Mesendoderm (in vitro differentiated cells): Measurements from ENCODE around the gene GIMAP8.

ENCODE experiments used
- DNase-seq: peaks from one replicate; pipeline ENCODE4 v3.0.0; 2013
- H2AK5ac ChIP-seq: 2 replicates; pipeline ENCODE4 v1.6.1; 2013; ENCODE audit warnings: low read length, inconsistent platforms
- H2BK120ac ChIP-seq: 2 replicates; pipeline ENCODE4 v1.6.1; 2013; ENCODE audit warnings: low read depth, mild to moderate bottlenecking, low read length, moderate library complexity, mixed read lengths
- H2BK15ac ChIP-seq: replicated peaks from 2 replicates; pipeline ENCODE4 v1.6.1; 2013; ENCODE audit warnings: low read depth, mild to moderate bottlenecking, moderate library complexity
- H2BK5ac ChIP-seq: 2 replicates; pipeline ENCODE4 v1.6.1; 2013; ENCODE audit warnings: low read length, inconsistent platforms
- H3K18ac ChIP-seq: 2 replicates; pipeline ENCODE4 v1.6.1; 2013; ENCODE audit warnings: mild to moderate bottlenecking, low read length, mixed read lengths
- H3K23ac ChIP-seq: one replicate; pipeline ENCODE4 v1.6.1; 2013; ENCODE audit warnings: low read length
- H3K27ac ChIP-seq: 2 replicates; pipeline ENCODE4 v1.5.1; 2013; ENCODE audit warnings: low read depth, mild to moderate bottlenecking, inconsistent platforms, low read length, moderate library complexity
- H3K27me3 ChIP-seq: 2 replicates; pipeline ENCODE4 v1.6.1; 2013; ENCODE audit warnings: low read length, control low read depth, mild to moderate bottlenecking, inconsistent platforms; ENCODE audit not compliant: insufficient read depth, poor library complexity
- H3K36me3 ChIP-seq: 2 replicates; pipeline ENCODE4 v1.6.1; 2013; ENCODE audit warnings: low read length, inconsistent platforms; ENCODE audit not compliant: control insufficient read depth, insufficient read depth
- H3K4ac ChIP-seq: one replicate; pipeline ENCODE4 v1.6.1; 2013; ENCODE audit warnings: low read depth, mild to moderate bottlenecking, low read length, moderate library complexity
- H3K4me1 ChIP-seq: 2 replicates; pipeline ENCODE4 v1.6.1; 2013; ENCODE audit warnings: low read depth, low read length, inconsistent platforms; ENCODE audit not compliant: control insufficient read depth
- H3K4me2 ChIP-seq: 2 replicates; pipeline ENCODE4 v1.6.1; 2013; ENCODE audit warnings: low read length
- H3K4me3 ChIP-seq: 2 replicates; pipeline ENCODE4 v1.5.1; 2013; ENCODE audit warnings: mild to moderate bottlenecking, low read length
- H3K56ac ChIP-seq: one replicate; pipeline ENCODE4 v1.6.1; 2013; ENCODE audit warnings: low read length
- H3K79me1 ChIP-seq: 2 replicates; pipeline ENCODE4 v1.6.1; 2013; ENCODE audit warnings: low read length, inconsistent platforms
- H3K79me2 ChIP-seq: 2 replicates; pipeline ENCODE4 v1.6.1; 2013; ENCODE audit warnings: mild to moderate bottlenecking, low read length; ENCODE audit not compliant: control insufficient read depth, insufficient read depth
- H3K9ac ChIP-seq: 2 replicates; pipeline ENCODE4 v1.6.1; 2013; ENCODE audit warnings: low read length, inconsistent platforms
- H4K5ac ChIP-seq: one replicate; pipeline ENCODE4 v1.6.1; 2013; ENCODE audit warnings: low read length
- H4K8ac ChIP-seq: one replicate; pipeline ENCODE4 v1.6.1; 2013; ENCODE audit warnings: low read depth, mild to moderate bottlenecking, control low read depth, low read length, moderate library complexity
- WGBS: extraction: QIAGEN DNeasy Blood & Tissue Kit; methylation state at CpG from one replicate; pipeline ENCODE4 v1.1.7; 2013; ENCODE audit warnings: low lambda C conversion rate, missing lambda C conversion rate; ENCODE audit not compliant: insufficient coverage; ENCODE audit errors: extremely low coverage; 5-methylcytosine and 5-hydroxymethylcytosine counted together

The GIMAP8 gene

DNA sequence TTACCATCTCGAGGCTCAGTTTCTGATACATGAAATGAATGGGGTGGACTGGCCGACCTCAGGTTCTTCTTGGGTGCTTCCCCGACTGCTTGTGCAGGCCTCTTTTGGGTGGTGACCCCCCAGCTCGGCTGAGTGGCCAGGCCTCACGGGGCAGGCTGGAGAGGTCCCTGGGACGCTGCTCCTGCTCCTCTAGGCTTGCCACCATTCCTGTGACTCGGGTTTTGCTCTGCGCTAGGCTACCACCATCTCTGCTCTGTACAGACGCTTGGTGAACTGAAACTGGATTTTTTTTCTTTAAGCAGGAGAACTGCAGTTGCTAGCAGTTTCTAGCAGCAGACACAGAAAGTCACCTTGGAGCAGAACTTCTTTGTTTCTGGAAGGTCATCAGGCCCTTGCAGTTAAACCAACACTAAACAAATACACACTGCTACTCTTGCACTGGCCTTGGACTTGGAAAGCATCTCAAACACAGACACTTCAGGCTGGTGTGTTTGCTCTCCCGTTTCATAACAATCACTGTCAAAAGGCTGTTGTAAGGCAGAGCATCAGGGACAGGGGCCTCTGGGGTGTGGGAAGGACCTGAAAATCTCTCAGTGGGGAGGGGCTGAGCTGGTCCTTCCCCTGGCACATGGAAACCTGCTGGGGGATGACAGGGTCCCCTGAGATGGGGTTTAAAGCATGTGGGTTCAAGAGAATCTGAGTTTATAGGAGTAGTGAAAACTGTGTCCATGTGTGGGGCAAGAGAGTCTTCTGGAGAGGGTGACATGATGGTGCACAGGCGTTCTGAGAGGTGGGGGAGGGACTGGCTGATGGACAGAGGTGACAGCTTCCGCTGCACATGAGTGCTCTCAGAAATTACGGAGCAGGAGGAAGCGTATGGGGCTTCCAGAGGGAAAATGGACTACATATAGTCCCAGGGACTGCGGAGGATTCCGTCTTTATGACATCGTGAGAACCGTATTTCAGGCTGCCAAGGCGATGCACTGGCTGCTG is 35.0 kb upstream of the GIMAP8 start:
- Histone ChIP-seq H3K36me3 (no peaks in the 10 kb centered on the region), H3K4me1 (no peaks in the 10 kb centered on the region), H2BK5ac (no peak overlapping the region), H3K27ac (no peak overlapping the region), H3K56ac (no peak overlapping the region), H3K4ac (no peak overlapping the region), H3K4me3 (no peak overlapping the region), H3K18ac (no peak overlapping the region), H4K8ac (no peak overlapping the region), H3K27me3 (no peaks in the 10 kb centered on the region), H2AK5ac (no peak overlapping the region), H4K5ac (no peak overlapping the region), H2BK15ac (no peak overlapping the region), H3K79me2 (no peaks in the 10 kb centered on the region), H3K4me2 (no peak overlapping the region), H3K23ac (no peak overlapping the region), H3K79me1 (no peaks in the 10 kb centered on the region), H3K9ac (no peak overlapping the region), H2BK120ac (no peak overlapping the region)
- DNase-seq: no peak
- WGBS: no CpG with 5 or more reads among the region's 19 CpGs

DNA sequence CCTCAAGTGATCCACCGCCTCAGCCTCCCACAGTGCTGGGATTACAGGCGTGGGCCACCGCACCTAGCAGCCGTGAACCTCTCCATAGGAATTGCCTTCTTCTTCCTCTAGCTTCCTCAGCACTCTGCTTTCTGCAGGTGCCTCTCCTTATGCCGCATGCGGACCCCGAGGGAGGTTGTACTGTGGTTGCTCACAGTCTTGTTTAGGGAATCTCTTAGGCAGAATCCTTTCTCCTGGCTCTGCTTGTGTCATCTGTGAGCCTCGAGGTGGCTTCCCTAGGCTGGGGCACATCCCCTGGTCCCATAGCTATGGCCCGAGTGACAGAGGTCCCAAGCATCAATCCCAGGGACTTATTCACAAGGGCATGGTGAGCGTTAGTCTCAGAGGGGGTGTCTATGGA is 33.2 kb upstream of the GIMAP8 start:
- H2BK15ac ChIP-seq: no peak overlapping the region
- H4K8ac ChIP-seq: no peak overlapping the region
- no peak overlapping the region for H3K4me3 ChIP-seq
- no peak overlapping the region for H2BK120ac ChIP-seq
- no peak overlapping the region for H3K4me2 ChIP-seq
- H4K5ac ChIP-seq: no peak overlapping the region
- no peak overlapping the region for H3K23ac ChIP-seq
- no peaks in the 10 kb centered on the region for H3K36me3 ChIP-seq
- no CpG with 5 or more reads among the region's 10 CpGs for WGBS
- no peak overlapping the region for H3K9ac ChIP-seq
- no peak overlapping the region for H2BK5ac ChIP-seq
- H3K27me3 ChIP-seq: no peaks in the 10 kb centered on the region
- no peak for DNase-seq
- no peaks in the 10 kb centered on the region for H3K79me1 ChIP-seq
- H3K79me2 ChIP-seq: no peaks in the 10 kb centered on the region
- H3K4me1 ChIP-seq: no peaks in the 10 kb centered on the region
- no peak overlapping the region for H2AK5ac ChIP-seq
- H3K56ac ChIP-seq: no peak overlapping the region
- no peak overlapping the region for H3K4ac ChIP-seq
- H3K27ac ChIP-seq: no peak overlapping the region
- no peak overlapping the region for H3K18ac ChIP-seq

GRCh38 chr7:150417863-150418262 is 32.6 kb upstream of the GIMAP8 start:
- no peak overlapping the region for H2BK120ac ChIP-seq
- H3K27me3 ChIP-seq: no peaks in the 10 kb centered on the region
- no peak overlapping the region for H4K8ac ChIP-seq
- no peak overlapping the region for H3K4me2 ChIP-seq
- no peak overlapping the region for H3K4ac ChIP-seq
- H3K79me2 ChIP-seq: no peaks in the 10 kb centered on the region
- H3K56ac ChIP-seq: no peak overlapping the region
- H3K4me3 ChIP-seq: no peak overlapping the region
- no peak overlapping the region for H2BK5ac ChIP-seq
- no peak overlapping the region for H3K27ac ChIP-seq
- no peak overlapping the region for H2AK5ac ChIP-seq
- no peak overlapping the region for H3K9ac ChIP-seq
- no peak overlapping the region for H4K5ac ChIP-seq
- no peak overlapping the region for H2BK15ac ChIP-seq
- no peak for DNase-seq
- no peak overlapping the region for H3K23ac ChIP-seq
- H3K4me1 ChIP-seq: no peaks in the 10 kb centered on the region
- no peaks in the 10 kb centered on the region for H3K79me1 ChIP-seq
- H3K36me3 ChIP-seq: no peaks in the 10 kb centered on the region
- no CpG with 5 or more reads among the region's 6 CpGs for WGBS
- no peak overlapping the region for H3K18ac ChIP-seq

- no peak for DNase-seq
- H3K4me2 ChIP-seq: no peak overlapping the region
- no peaks in the 10 kb centered on the region for H3K4me1 ChIP-seq
- H3K79me1 ChIP-seq: no peaks in the 10 kb centered on the region
- no peak overlapping the region for H2AK5ac ChIP-seq
- H3K23ac ChIP-seq: no peak overlapping the region
- no peak overlapping the region for H3K18ac ChIP-seq
- H3K4me3 ChIP-seq: no peak overlapping the region
- H2BK15ac ChIP-seq: no peak overlapping the region
- H3K79me2 ChIP-seq: no peaks in the 10 kb centered on the region
- no peak overlapping the region for H3K27ac ChIP-seq
- no CpG with 5 or more reads among the region's 2 CpGs for WGBS
- H2BK5ac ChIP-seq: no peak overlapping the region
- H3K56ac ChIP-seq: no peak overlapping the region
- no peak overlapping the region for H3K4ac ChIP-seq
- no peak overlapping the region for H2BK120ac ChIP-seq
- no peaks in the 10 kb centered on the region for H3K36me3 ChIP-seq
- no peaks in the 10 kb centered on the region for H3K27me3 ChIP-seq
- H4K5ac ChIP-seq: no peak overlapping the region
- H3K9ac ChIP-seq: no peak overlapping the region
- H4K8ac ChIP-seq: no peak overlapping the region
These were observed 30.2 kb upstream of the GIMAP8 start for GRCh38 chr7:150420242-150420641.

DNA sequence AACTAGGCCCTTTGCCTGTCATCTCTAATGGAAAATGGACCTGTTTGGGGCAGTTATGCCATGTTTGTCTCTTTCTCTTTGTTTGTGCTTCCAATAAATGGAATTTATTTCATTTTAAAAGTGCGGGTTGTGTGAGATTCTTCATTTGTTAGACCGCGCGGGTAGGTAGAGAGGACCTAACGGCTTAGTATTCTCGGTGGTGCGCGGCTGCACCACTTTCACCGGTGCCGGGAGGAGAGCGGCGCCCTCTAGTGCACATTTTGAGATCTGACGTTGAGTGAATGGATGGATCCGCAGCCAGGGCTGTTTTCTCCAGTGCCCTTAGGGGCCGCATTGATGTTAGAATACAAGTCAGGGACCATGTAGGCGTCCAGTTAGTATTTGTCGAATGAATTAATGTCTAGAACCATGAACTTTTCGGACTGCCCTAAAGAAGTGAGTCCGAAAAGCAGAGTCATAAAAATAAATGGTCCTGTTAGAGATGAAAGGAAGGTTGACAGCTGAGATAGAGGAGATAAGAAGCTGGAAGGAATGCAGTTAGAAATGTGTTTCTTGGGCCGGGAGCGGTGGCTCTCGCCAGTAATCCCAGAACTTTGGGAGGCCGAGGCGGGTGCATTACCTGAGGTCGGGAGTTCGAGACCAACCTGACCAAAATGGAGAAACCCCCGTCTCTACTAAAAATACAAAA is 29.3 kb upstream of the GIMAP8 start:
- no peak overlapping the region for H2BK120ac ChIP-seq
- H3K27me3 ChIP-seq: no peaks in the 10 kb centered on the region
- H3K18ac ChIP-seq: no peak overlapping the region
- H3K23ac ChIP-seq: no peak overlapping the region
- H4K5ac ChIP-seq: no peak overlapping the region
- no peak overlapping the region for H4K8ac ChIP-seq
- H3K27ac ChIP-seq: no peak overlapping the region
- H3K36me3 ChIP-seq: no peaks in the 10 kb centered on the region
- no peaks in the 10 kb centered on the region for H3K79me1 ChIP-seq
- H3K4me1 ChIP-seq: no peaks in the 10 kb centered on the region
- H2AK5ac ChIP-seq: no peak overlapping the region
- no CpG with 5 or more reads among the region's 27 CpGs for WGBS
- no peak overlapping the region for H3K9ac ChIP-seq
- peak; percentile 84 for DNase-seq
- no peak overlapping the region for H3K4me3 ChIP-seq
- H3K4ac ChIP-seq: no peak overlapping the region
- no peak overlapping the region for H2BK5ac ChIP-seq
- H3K4me2 ChIP-seq: no peak overlapping the region
- H3K56ac ChIP-seq: no peak overlapping the region
- no peak overlapping the region for H2BK15ac ChIP-seq
- H3K79me2 ChIP-seq: no peaks in the 10 kb centered on the region
